HG02938 (cell line): Measurements from ENCODE around the gene GAP43.
"Not testable (repeated sequence)": the region's sequence is repeated elsewhere in the genome, so short reads cannot be mapped to it uniquely, and the experiment has no call there.

Experiments
- ATAC-seq: cut with Tn5 transposase; IDR thresholded peaks from one replicate; pipeline ENCODE4 v1.9.1; 2021; ENCODE audit warnings: mild to moderate bottlenecking, moderate library complexity; ENCODE audit not compliant: unreplicated experiment

Gene GAP43

GRCh38 chr3:115741650-115742049, 118.3 kb downstream of the GAP43 start:
- ATAC-seq: no peak

GRCh38 chr3:115744516-115744915, 121.2 kb downstream of the GAP43 start:
- ATAC-seq: not testable (repeated sequence)

DNA sequence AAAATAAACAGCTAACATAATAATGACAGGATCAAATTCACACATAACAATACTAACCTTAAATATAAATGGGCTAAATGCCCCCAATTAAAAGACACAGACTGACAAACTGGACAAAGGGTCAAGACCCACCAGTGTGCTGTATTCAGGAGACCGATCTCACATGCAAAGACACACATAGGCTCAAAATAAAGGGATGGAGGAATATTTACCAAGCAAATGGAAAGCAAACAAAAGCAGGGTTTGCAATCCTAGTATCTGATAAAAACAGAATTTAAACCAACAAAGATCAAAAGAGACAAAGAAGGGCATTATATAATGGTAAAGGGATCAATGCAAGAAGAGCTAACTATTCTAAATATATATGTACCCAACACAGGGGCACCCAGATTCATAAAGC, 129.7 kb downstream of the GAP43 start:
- not testable (repeated sequence) for ATAC-seq

DNA sequence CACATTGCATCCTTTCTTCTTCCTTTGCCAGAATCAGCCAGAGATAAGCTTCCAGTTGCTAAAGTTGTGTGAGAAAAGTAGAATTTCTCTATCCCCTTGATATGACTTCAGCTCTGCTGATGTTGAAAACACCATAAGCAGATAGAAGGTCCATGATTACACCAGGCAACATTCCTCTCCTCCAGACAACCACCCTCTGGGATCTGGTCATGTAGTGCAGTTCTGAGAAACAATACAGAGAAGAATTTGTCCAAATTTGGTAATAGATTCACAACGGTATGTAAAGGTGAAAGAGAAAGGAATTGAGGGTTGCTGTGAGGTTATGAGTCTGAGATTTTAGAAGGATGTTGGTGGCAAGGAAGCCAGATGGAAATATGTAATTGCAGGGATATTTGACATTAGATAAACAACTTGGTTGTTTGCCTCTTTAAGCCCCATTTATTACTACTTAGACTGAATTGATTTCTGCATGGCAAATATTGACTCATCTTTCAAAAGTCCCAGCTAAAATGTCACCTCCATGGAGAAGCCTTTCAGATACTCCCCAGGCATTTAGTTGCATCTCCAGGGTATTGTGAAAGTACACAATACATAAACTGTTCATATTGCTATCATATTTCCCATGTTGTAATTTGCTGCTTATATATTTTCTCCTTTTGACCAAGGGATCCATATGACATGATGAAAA, 134.9 kb downstream of the GAP43 start:
- ATAC-seq: no peak

- no peak for ATAC-seq
Measured at GRCh38 chr3:115760716-115761115, 137.4 kb downstream of the GAP43 start.

DNA sequence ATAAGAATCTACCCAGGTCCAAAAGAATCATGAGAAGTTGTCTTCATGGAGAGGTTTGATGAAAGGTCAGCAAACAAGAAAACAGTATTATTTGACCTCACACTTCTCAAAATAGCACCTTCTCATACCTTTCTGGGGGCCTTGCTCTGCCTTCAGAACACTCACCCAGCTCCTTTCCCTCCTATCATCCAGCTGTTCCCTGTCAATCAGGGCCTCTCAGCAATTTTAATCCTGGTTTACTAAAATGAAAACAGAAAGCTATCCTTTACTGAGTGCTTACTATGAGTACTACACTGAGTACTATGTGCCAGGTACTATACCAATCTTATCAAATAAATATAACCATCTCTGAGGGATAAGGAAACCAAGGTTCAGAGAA, 138.6 kb downstream of the GAP43 start:
- no peak for ATAC-seq

DNA sequence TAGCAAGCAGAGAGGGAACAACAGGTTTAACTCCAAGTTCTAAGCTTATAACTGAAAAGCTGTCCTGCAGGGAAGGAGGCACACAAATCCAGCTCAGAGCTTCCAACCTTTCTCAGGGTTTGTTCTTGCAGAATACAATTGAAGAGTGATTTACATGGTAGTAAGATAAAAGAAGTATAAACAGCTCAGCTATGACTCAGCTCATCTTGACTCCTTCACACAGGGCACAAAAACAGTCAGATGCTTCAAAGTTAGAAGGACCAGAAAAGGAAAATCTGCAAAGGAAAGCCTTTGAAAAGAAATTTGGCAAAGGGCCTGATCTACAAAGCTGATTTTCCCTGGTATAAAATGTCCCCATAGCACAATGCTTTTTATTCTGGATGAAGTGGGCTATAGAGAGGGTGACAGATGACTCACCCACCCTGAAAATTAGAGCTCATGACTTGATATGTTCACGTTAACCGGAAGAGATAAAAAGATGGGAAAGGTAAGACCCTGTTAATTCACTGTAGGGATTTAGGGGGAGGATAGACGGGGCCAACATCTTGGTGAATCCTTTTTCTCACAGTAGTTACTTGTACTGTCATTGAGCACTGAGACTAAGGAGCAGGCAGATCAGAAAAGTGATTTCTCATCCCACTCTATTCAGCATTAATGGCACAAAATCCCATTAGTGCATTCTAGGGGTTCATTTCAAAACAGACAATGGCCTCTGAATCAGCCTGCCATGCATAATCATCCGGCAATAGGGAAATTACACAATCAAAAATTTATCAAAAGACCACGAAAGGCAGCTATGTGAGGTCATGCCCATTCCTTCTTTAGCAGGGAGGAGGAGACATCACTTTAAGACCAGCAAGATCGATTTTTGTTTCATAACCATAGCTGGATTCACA, 143.5 kb downstream of the GAP43 start:
- no peak for ATAC-seq

- ATAC-seq: no peak
Measured at GRCh38 chr3:115768661-115769060, 145.4 kb downstream of the GAP43 start.
